Heart left ventricle (tissue), 11 donors: ENCODE data around the gene MYO15A. TPM values are rescaled to one million over a fixed set of nuclear protein-coding genes. Genes with fewer than 3 reads are reported as not detected.

Experiments
- polyA plus RNA-seq, 2 donors: library from polyadenylated mRNA; stranded (reverse); fragments of 200-250 nt; gene quantifications; one replicate each; pipeline ENCODE4 v1.2.3, GENCODE V29; 2013
- total RNA-seq, 9 donors: library from RNA; depleted of rRNA in 2 of 9; stranded (reverse); fragments of >200 nt in 2 of 9; fragmentation: NEBNext Ultra II Directional in 3 of 9; extraction: Animal tissue kit (Norgen Biotek cat#: 25700) in 3 of 9; gene quantifications; one replicate each; pipeline versions ENCODE4 v1.1.0 to v1.2.4, GENCODE V29; 2016 to 2023
- donor health status: ischemic (EF 13 %, LVEDD 7.1; RV severe dilation, severe dysfunction).
- donor health status: healthy with polysubstance abuse.
- donor health status: DM: no; HTN: yes; CAD: no.
- donor health status: DM: no; HTN: no; CAD: no.
- donor health status: ischemic (EF 25% LVEDD 5.7; RV mildly dilated, moderate dysfunction).
- donor health status: healthy.
- donor health status: DM: yes; HTN: yes; CAD: no.
- donor health status: PGD.
- donor health status: nonischemic (EF 23%, LVEDD 6.1; RV moderate dilation, normal function).

Gene MYO15A
- total and polyA plus RNA-seq, 11 donors: 0.12 to 0.53 (median 0.35) TPM; not detected in 2

Other genes with a start within 250 kb of the MYO15A start
- 100 to 1,000 TPM; 210 to 345 (median 247) TPM for gene TOM1L2, start 136.4 kb upstream of the MYO15A start, total RNA-seq
- 100 to 1,000 TPM; 122 to 129 TPM for gene TOM1L2, start 136.4 kb upstream of the MYO15A start, polyA plus RNA-seq
- 1 to 10 TPM in 4 of 9 donors, under 1 TPM in 5; 0.42 to 3.7 (median 1.00) TPM for gene DRC3, start 135.9 kb upstream of the MYO15A start, total RNA-seq
- gene DRC3, start 135.9 kb upstream of the MYO15A start, polyA plus RNA-seq: 1 to 10 TPM in 1 of 2 donors, under 1 TPM in 1; 0.57 to 1.2 TPM
- 10 to 100 TPM; 25.6 to 46.2 (median 37.6) TPM for gene ATPAF2, start 69.6 kb upstream of the MYO15A start, total RNA-seq
- 10 to 100 TPM; 29.6 to 51.4 TPM for gene ATPAF2, start 69.6 kb upstream of the MYO15A start, polyA plus RNA-seq
- gene GID4, start 69.3 kb upstream of the MYO15A start, total RNA-seq: 10 to 100 TPM; 15.3 to 27.7 (median 18.2) TPM
- gene GID4, start 69.3 kb upstream of the MYO15A start, polyA plus RNA-seq: 10 to 100 TPM in 1 of 2 donors, 1 to 10 TPM in 1; 8.0 to 19.8 TPM
- 10 to 100 TPM; 17.5 to 28.8 (median 19.5) TPM for gene DRG2, start 20.8 kb upstream of the MYO15A start, total RNA-seq
- 10 to 100 TPM; 28.0 to 29.0 TPM for gene DRG2, start 20.8 kb upstream of the MYO15A start, polyA plus RNA-seq
- gene ALKBH5, start 75.1 kb downstream of the MYO15A start, total RNA-seq: 100 to 1,000 TPM; 147 to 233 (median 198) TPM
- gene ALKBH5, start 75.1 kb downstream of the MYO15A start, polyA plus RNA-seq: 100 to 1,000 TPM in 1 of 2 donors, 10 to 100 TPM in 1; 89.2 to 122 TPM
- gene LLGL1, start 116.9 kb downstream of the MYO15A start, total RNA-seq: 10 to 100 TPM in 5 of 9 donors, 1 to 10 TPM in 4; 6.8 to 20.7 (median 10.8) TPM
- gene LLGL1, start 116.9 kb downstream of the MYO15A start, polyA plus RNA-seq: 1 to 10 TPM; 5.3 to 8.9 TPM
- gene FLII, start 150.0 kb downstream of the MYO15A start, total RNA-seq: 100 to 1,000 TPM; 218 to 535 (median 307) TPM
- gene FLII, start 150.0 kb downstream of the MYO15A start, polyA plus RNA-seq: 100 to 1,000 TPM; 321 to 364 TPM
- 10 to 100 TPM; 23.2 to 46.9 (median 26.7) TPM for gene MIEF2, start 151.9 kb downstream of the MYO15A start, total RNA-seq
- gene MIEF2, start 151.9 kb downstream of the MYO15A start, polyA plus RNA-seq: 10 to 100 TPM; 18.8 to 27.4 TPM
- gene TOP3A, start 206.2 kb downstream of the MYO15A start, total RNA-seq: 10 to 100 TPM in 8 of 9 donors, 1 to 10 TPM in 1; 9.4 to 26.1 (median 12.8) TPM
- gene TOP3A, start 206.2 kb downstream of the MYO15A start, polyA plus RNA-seq: 10 to 100 TPM in 1 of 2 donors, 1 to 10 TPM in 1; 9.7 to 14.8 TPM
- 10 to 100 TPM in 8 of 9 donors, 1 to 10 TPM in 1; 9.7 to 17.6 (median 13.1) TPM for gene SMCR8, start 206.5 kb downstream of the MYO15A start, total RNA-seq
- gene SMCR8, start 206.5 kb downstream of the MYO15A start, polyA plus RNA-seq: 10 to 100 TPM in 1 of 2 donors, 1 to 10 TPM in 1; 2.9 to 10.7 TPM